Stimulated activated CD8-positive, alpha-beta memory T cell treated with anti-CD3 and anti-CD28 coated beads, Interleukin-15, amount 100 ng/mL, for 48 hours (primary cell): ENCODE data around the gene B4GALNT3.

ENCODE experiments used
- DNase-seq, 2 donors: peaks; one replicate each; pipeline ENCODE4 v3.0.0-alpha.2; 2020; ENCODE audit warnings: low read depth in 2 of 2

The B4GALNT3 gene

DNA sequence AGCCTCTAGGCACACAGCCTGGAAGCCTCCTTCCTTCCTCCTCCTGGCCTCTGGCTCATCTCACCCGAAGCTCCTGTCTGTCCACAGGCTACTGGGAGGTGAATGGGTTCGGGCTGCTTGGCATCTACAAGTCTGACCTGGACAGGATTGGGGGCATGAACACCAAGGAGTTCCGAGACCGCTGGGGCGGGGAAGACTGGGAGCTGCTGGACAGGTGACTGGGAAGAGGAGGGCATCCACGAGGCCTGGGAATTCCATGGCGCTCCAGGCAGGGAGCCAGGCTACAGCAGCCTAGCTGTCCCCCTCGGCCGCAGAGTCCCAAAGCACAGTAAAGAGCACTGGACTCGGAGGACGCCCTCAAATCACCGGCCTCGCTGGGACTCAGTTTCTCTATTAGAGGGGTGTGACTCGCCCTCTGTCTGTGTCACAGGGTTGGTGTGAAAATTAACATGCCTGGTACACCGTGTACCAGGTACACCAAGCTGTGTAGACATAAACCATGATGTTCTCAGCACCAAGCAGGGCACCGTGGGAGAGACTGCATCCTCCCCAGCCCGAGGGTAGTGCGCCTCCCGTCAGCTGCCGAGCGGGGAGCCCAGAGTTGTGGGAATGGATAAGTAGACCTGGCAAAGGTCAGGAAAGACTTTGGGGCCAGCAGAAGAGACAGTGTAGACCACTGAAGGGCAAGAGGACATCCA, 99.6 kb downstream of the B4GALNT3 start:
- no peak for DNase-seq

DNA sequence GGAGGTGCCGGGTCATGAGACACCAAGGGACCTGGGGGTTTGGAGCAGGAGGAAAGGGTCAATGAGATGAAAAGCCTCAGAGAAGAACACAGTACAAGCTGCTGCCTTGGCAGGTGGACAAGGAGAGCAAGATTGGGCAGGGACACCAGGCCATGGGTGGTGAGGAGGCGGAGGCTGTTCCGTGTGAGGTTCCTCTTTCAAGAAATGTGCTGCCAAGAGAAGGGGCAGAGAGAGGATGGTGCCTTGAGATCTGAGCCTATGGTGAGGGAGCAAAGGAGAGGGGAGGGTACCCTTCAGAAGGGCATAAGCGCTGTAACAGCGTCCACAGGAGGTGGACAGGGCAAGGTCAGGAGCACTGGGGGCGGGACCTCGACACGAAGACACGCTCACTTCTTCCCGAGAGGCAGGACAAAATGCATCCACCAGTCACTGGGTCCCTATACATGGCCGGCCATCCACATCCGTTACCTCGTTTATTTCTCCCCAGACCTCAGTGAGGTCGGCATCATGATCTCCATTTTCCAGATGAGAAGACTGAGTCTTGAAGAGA, 100.2 kb downstream of the B4GALNT3 start:
- DNase-seq = no peak

DNA sequence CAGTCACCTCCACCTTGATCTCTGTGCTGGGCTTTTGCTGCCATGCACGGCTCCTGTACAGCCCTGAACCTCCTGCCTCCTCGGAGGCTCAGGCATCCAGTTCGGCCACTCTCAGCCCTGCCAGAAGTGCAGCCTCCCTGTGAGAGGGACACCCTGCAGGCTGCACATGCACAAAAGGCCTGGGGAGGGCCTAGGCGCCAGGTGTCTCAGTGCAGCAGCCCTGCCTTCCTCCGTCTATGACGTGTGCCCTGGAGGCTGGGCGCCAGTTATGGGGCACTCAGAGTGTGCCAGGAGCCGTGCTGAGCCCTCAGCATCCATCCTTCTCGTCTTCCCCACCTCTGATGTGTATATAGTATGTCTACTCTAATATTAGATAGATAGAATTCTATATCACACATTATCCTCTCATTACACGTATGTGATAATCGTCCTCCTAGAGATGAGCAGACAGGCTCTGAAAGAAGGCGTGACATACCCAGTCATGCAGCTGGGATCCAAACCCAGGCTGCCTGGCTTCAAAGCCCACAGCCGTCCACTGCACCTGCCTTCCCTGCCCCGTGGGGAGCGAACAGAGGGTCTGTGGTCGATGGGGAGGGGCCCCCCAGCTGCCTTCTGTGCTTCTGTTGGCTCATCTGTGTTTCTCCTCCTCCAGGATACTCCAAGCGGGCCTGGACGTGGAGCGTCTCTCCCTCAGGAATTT, 101.1 kb downstream of the B4GALNT3 start:
- no peak for DNase-seq

DNA sequence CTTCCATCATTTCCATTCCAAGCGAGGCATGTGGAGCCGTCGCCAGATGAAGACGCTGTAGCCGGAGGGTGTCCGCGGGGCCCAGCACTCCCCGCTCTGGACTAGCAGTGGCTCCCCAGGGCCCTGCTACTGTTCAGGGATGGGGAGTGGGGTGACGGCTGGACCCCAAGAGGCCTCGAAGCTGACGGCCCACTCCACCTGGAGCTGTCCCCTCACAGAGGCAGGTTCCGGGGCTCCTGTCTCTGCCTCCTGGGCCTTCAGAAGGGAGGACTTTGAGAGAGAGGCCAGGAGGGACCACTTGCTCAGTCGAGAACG, 101.6 kb downstream of the B4GALNT3 start:
- DNase-seq = no peak

DNA sequence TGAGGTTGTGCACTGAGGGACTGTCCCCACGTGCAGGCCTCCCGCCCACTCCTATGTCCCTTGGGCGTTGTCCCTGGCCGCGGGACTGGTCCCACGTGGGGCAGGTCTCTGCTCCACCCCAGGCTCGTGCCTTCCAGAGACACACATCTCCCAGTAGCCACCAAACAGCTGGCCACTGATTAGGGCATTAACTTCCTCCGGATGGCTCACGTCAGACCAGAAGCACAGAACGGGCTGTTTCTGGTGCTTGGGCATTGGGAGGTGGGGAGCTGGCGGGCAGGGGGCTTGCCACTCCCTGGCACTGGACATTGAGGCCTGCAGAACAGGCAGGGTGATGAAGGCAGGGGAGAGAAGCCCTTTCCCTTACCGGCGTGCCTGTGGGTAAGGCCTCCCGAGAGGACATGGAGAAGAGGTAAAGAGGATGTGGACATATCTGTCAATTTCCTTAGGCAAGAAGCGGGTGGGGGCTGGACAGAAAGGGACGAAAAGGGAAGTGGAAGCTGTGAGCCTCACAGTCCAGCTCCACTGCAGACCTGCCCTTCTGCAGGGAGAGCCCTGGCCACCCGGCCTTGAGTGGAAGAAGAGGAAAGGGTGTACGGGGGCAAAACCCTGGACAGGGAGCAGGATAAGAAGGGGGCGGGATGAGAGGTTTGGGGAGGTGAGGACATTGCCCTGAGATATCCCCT, 102.3 kb downstream of the B4GALNT3 start:
- DNase-seq = no peak

DNA sequence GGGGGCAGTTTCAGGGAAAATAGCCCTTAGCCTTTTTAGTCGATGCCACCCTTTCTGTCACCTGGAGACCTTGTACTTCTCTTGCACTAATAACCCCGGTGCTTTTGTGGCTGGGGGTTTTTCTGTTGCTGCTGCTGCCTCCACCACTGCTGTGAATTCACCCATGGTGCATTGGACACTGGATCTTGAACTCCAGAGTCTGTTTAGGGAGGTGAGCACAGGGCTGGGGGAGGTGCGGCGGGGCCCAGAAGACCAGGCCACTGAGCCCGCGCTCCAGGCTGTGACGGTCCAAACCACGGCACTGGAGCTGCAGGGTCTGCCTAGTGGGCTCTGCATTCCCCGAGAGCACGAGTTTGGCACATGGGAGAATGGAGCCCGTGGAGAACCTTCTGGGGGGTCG, 102.9 kb downstream of the B4GALNT3 start:
- DNase-seq = no peak

DNA sequence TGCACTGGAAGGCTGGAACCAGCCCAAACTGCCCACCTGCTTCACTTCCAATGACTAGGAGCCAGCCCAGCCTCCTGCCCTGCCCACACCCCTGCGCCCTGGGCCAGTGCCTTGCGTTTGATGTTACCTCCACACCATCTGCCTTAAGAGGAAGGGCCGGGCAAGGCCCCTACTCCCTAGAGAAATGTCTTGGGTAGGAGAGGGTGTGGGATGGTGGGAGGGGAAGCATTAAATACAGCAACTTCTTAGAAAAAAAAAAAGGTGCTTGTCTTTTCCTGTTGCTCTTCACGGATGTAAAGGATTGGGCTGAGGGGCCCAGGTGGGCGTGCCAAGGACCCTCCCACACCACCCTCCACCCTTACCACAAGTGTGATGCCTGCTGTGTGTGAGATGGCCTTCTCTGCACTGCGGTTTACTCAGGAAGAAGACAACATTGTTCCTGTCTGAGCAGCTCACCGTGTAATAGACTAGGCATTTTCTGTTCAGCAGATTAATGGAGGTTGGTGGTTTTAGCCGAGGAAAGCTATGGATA, 103.6 kb downstream of the B4GALNT3 start:
- peak; percentile 32 to 36 for DNase-seq

DNA sequence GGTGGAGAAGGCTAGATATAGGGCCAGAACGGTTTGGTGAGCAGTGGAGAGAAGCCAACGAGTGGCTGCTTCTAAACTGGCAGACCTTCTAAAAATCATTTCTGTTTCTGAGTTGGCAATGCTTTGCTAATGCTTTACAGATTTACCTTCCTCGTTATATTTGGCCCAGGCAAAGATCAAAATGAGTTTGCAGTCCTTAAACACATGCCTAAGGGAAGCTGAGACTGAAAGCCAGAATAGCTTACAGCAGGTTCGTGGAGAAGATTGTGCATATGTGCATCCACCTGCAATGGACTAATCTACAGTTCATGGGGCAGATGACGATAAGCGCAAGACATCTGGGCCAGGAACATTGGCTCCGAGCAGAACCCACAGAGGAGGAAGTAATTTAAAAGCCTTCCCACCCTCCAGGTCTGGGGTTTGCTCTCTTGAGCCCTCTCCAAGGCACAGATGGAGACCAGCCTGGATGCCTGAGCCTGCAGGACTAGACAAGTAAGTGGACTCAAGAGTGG, 104.1 kb downstream of the B4GALNT3 start:
- DNase-seq = no peak

DNA sequence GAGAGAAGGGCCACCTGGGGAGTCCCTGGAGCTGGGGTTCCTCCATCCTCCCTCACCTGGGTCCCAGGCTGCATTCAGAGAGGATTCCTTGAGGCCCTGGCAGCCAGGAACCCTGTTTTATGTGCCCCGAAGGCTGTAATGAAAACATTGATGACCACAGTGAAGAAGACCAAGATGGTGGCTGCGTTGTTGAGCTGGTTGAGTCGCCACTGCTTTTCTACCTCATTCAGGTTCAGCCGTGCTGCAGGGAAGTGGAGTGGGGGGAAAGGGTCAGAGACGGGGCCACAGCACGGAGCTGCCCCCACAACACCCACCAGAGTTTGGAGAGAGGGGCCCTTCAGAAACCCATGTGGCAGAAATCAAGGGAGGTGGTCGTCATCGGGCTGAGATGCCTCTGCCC, 105.4 kb downstream of the B4GALNT3 start:
- DNase-seq = no peak

DNA sequence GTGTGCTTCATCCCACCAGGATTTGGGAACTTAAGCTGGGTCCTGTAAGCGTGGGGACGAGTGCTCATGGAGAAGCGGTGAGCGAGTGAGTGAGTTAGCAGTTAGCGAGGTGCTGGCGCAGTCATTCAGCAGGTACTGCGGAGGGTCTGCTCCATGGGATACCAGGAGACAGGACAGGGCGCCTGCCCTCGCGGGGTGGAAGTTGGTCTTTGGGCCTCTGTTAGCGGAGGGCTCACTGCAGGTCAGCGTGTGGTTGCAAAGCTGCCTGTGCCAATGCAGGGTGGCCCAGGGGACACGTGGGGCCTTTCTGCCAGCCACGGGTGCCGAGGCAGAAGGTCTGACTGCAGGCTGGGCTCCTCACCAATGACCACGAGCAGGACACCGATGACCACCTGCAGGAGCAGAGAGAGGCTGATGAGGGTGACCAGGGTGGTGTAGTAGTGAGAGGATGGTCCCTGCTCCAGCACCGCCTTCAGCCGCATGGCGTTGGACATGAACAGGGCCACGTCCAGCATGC, 105.9 kb downstream of the B4GALNT3 start:
- no peak for DNase-seq

DNA sequence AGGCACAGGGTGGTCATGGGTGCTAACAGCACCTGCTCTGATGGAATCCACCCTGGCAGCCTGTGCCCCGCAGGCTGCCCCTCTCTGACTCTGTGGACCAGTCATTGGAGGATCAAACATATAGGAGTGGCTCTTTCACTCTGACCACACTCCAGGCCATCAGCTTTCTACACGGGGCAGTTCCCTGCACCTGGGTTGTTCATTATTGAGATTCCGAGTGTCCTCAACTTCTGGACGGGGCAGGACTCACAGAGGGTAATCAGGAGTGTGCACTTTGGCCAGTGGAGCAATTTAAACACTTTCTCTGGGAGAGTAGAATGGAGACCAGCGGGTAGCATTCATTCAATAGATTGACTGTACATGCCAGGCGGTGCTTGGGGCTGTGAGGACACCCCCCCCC, 108.7 kb downstream of the B4GALNT3 start:
- DNase-seq = no peak

DNA sequence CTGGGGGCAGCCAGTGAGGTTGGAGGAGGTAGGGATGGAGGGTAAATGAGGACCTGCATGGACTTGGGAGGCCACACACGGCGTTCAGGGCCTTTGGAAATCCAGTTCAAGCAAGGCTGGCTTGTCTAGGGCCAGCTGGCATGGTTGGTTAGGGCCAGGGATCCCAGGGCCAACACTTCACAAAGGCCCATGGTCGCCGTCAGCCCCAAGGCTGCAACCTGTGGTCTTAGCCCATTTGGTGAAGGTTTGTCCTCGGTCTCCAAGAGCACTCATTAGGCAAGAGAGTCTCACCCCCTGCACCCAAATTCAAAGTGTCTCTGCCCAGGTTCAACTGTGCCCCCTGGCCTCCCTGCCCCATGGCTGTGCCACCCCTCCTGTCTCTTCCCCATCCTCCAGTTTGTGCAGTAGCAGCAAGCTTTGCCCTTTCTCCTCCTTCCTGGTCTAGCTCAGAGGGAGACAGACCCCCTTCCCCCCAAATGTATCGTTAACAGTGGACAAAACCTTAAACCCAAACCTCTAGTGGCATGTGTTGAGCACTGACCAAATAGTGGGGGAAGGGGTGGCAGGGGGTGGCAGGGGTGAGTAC, 109.4 kb downstream of the B4GALNT3 start:
- no peak for DNase-seq

DNA sequence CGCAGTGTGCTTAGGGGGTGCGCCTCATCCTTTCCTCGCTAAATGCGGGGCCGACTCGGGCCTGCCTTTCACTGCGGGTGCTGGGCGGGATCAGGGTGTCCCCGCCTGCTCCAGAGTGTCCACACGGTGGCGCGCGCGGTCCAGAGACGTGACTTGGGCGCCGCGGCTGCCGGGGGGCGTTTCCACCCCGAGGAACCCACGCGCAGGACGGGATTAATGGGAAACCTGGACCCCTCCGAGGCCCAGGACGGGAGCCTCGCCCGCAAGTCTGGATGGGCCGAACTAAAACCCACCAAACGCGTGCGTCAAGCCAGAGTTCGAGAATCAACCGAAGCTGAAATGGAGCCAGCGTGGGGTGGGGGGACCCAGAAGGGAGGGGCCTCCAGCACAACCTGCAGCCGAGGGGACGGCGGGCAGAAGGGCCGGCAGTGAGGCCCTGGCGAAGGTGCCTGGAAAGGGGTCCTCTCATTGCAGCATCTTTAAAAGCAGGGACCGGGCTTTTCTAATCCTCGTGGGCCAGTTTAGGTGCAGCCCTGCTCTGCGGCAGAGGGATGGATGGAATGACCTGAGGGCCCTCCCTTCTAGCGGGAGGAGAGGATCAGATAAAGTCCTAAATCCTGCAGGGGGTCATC, 110.2 kb downstream of the B4GALNT3 start:
- DNase-seq = peak; percentile 75 to 76

DNA sequence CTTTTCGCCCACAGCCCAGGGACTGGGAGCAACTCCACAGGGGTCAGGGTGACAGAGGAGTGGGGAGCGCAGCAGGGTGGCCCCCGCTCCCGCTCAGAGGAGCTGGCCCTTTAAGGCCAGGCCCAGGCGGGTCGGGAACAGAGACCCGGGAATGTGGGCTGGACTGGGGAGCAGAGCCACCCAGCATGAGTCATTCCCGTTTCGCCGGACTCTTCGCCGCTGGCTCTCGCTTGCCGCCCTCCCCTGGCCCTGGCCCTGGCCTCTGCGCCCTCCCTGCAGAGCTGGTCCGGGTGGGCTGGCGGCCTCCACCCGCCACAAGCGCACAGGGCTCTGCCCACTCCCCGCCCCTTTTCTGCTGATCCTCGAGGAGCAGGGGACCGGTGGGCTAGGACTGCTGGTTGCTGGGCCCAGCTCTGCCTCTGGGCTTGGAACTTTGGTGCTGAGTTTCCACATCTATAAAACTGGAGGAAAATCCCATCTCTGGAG, 110.7 kb downstream of the B4GALNT3 start:
- DNase-seq = no peak

DNA sequence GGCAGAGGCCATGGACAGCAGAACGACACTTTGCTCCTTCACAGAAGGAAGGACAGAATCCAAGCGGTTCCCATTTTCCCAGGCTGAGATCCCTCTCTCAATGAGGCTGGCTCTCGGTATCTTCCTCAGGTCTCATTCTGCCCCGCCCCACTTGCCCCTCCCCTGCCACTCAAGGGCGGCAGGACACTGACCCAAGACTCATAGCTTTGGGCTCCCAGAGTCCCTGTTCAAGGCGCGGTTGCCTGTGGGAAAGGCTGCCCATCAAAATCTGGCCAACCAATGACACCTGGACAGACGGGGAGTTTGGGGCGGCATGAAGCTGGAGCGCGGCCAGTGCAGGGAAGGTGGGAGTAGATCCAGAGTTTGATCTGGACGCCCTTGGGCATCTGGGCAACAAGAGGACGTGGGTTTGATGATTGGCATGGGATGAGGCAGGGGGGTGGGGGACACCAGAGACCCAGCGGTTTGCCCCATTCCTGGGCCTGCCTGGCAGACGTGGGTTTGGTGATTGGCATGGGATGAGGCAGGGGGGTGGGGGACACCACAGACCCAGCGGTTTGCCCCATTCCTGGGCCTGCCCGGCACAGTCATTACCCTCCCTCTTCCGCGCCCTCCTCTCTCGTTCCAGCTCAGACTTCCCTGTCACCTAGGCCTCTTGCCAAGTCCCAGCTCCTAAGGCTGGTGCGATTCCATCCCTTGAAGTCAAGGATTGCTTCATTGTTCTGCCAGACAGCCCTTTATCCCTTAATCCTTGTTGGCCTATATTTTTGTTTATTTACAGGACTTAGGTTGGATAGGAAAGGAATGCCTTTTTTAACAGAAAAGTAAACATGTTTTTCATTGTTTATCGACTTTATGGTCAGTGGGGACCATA, 111.4 kb downstream of the B4GALNT3 start:
- DNase-seq = no peak

DNA sequence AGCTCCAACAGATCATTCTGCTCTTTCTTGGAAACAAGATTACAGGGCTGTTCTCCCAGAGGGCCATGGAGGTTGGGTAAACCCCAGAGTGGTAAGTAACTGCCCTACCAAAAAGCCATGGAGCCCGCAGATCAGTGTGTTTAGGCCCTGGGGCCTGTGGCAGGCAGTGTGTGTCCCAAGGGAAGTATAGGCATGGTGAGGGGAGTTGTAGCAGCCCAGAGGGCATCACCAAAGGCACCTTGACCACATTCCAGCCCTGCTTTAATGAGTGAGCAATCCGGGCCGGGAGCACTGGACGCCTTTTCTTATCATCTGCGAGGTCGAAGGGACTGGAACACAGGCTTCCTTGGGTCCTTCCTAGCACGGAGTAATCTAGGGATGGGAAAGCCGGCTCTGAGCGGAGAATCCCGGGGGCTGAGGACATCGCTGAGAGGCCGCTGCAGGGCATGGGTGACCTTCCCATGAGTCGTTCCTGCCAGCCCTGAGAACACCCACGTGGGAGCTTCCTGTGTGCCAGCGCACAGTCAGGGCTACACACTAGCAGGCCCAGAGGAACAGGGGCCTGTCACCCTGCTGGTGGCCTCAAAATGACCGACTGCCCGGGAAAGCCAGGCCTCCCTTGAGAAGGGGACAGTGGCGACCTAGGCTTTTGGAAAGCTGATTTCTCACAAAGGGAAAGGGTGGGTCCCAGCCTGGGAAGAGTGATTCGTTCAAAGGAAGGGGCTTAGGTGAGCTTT, 112.2 kb downstream of the B4GALNT3 start:
- no peak for DNase-seq

DNA sequence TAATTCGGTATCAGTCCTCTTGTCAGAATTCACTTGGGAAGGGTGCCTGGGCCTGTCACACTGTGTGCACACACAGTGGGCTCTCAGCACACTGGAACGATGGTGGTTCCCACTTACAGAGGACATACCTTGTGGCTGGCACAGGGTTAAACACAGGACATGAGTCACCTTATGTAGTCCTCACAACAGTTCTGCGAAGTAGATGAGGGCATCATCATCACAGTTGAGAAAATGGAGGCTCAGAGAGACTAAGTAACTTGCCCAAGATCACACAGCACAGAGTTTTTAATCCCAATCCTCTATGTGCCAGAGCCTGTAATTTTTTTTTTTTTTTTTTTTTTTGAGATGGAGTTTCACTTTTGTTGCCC, 112.8 kb downstream of the B4GALNT3 start:
- no peak for DNase-seq

DNA sequence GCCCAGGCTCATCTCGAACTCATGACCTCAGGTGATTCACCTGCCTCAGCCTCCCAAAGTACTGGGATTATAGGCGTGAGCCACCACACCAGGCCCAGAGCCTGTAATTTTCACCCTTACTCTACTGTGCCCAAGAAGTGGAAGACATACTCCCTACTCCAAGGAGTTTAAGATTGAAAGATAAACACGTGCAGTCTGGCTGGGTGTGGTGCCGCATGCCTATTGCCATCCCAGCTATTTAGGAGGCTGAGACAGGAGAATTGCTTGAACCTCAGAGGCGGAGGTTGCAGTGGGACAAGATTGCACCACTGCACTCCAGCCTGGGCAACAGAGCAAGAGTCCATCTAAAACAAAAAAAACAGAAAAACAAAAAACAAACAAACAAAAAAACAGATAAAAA, 113.5 kb downstream of the B4GALNT3 start:
- DNase-seq = no peak

DNA sequence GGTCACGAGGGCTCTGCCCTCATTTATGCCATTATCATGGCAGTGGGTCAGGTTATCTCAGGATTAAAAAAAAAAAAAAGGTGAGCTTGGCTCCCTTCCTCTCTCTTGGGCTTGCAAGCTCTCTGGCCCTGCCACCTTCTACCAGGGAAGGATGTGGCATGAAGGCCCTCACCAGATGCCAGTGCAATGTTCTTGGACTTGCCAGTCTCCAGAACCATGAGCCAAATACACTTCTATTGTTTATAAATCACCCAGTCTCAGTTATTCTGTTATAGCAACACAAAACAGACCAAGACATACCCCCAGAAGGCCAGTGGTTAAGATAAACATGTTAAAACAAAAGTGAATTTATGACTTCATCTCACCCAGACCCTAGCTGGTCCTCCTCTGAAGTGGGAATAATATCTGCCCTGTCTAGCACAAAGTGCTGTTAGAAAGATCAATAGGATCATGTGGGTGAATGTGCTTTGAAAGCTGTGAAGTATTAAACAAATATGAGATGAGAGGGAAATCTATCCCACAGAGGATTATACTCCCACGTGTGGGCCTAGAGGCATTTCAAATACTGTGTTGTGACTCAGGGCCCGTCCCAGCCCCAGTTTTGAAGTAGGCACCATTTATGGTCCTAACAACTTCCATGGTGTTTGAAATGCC, 114.9 kb downstream of the B4GALNT3 start:
- no peak for DNase-seq
